Measurements from ENCODE around the gene VDAC1.
"Not testable (repeated sequence)": the region's sequence is repeated elsewhere in the genome, so short reads cannot be mapped to it uniquely, and the experiment has no call there.

Gene VDAC1

GRCh38 chr5:133968204-133968980, 36.4 kb downstream of the VDAC1 start, which contains the start of gene C5orf15:
Gene C5orf15 (minus strand): TSS chr5:133968625. CDS start chr5:133968584, 41 bp downstream.
- DNase-seq = peak; percentile 66 to 98 (median 94)

- DNase-seq = peak in 3 of 58 donors; percentile 32 to 66 (median 55)
These were observed 37.0 kb downstream of the VDAC1 start for GRCh38 chr5:133967698-133968203.

- no peak for DNase-seq
These were observed 37.7 kb downstream of the VDAC1 start for GRCh38 chr5:133967124-133967523.

GRCh38 chr5:133966090-133966489, 38.7 kb downstream of the VDAC1 start:
- DNase-seq = no peak

GRCh38 chr5:133963493-133964128, 41.2 kb downstream of the VDAC1 start:
- no peak for DNase-seq

- no peak for DNase-seq
These were observed 41.8 kb downstream of the VDAC1 start for GRCh38 chr5:133962801-133963476.

GRCh38 chr5:133962131-133962530, 42.6 kb downstream of the VDAC1 start:
- no peak for DNase-seq

GRCh38 chr5:133959643-133960042, 45.1 kb downstream of the VDAC1 start:
- peak in 4 of 58 donors; percentile 5 to 33 (median 12) for DNase-seq

GRCh38 chr5:133957591-133957990, 47.2 kb downstream of the VDAC1 start:
- DNase-seq = no peak

GRCh38 chr5:133957080-133957479, 47.7 kb downstream of the VDAC1 start:
- no peak for DNase-seq

GRCh38 chr5:133956196-133956595, 48.6 kb downstream of the VDAC1 start:
- DNase-seq = not testable (repeated sequence)

- no peak for DNase-seq
These were observed 51.1 kb downstream of the VDAC1 start for GRCh38 chr5:133953568-133954145.

- DNase-seq = peak in 25 of 58 donors; percentile 14 to 79 (median 31)
These were observed 51.8 kb downstream of the VDAC1 start for GRCh38 chr5:133952729-133953567.

- DNase-seq = no peak
These were observed 53.8 kb downstream of the VDAC1 start for GRCh38 chr5:133950821-133951612.

GRCh38 chr5:133948721-133949120, 56.1 kb downstream of the VDAC1 start:
- no peak for DNase-seq

- peak in 1 of 58 donors; percentile 24 for DNase-seq
These were observed 57.3 kb downstream of the VDAC1 start for GRCh38 chr5:133947431-133947841.

- DNase-seq = peak in 4 of 58 donors; percentile 18 to 50 (median 35)
These were observed 59.2 kb downstream of the VDAC1 start for GRCh38 chr5:133945568-133945967.

- DNase-seq = peak in 24 of 58 donors; percentile 13 to 62 (median 28)
These were observed 60.3 kb downstream of the VDAC1 start for GRCh38 chr5:133944263-133945185.
